ENCODE results near the gene DNAJC5.

DNAJC5 gene

GRCh38 chr20:63886054-63886419, 8.9 kb upstream of the DNAJC5 start:
- no peak for TF ChIP-seq CTCF (IDR thresholded peaks at IDR 0.05; ENCODE audit: control insufficient read depth, insufficient read depth, low read depth, low read length, missing control alignments)
- DNase-seq (ENCODE audit: low read depth): no peak
- H3K4me3 ChIP-seq (ENCODE audit: control insufficient read depth, low read depth, low read length): no peak overlapping the region

GRCh38 chr20:63886921-63887320, 8.0 kb upstream of the DNAJC5 start:
- TF ChIP-seq CTCF (IDR thresholded peaks at IDR 0.05; ENCODE audit: control insufficient read depth, insufficient read depth, low read depth, low read length, missing control alignments): no peak
- no peak for DNase-seq (ENCODE audit: low read depth)
- no peak overlapping the region for H3K4me3 ChIP-seq (ENCODE audit: control insufficient read depth, low read depth, low read length)

- no peak for TF ChIP-seq CTCF (IDR thresholded peaks at IDR 0.05; ENCODE audit: control insufficient read depth, insufficient read depth, low read depth, low read length, missing control alignments)
- DNase-seq (ENCODE audit: low read depth): no peak
Observed at GRCh38 chr20:63889241-63890200, 5.4 kb upstream of the DNAJC5 start.

GRCh38 chr20:63890201-63890576, 4.7 kb upstream of the DNAJC5 start:
- DNase-seq (ENCODE audit: low read depth): no peak
- no peak for TF ChIP-seq CTCF (IDR thresholded peaks at IDR 0.05; ENCODE audit: control insufficient read depth, insufficient read depth, low read depth, low read length, missing control alignments)

More at GRCh38 chr20:63889241-63890200, 5.4 kb upstream of the DNAJC5 start:
- no peak overlapping the region for H3K4me3 ChIP-seq (ENCODE audit: control insufficient read depth, low read depth, low read length)

GRCh38 chr20:63890616-63891015, 4.3 kb upstream of the DNAJC5 start:
- no peak for DNase-seq (ENCODE audit: low read depth)
- no peak overlapping the region for H3K4me3 ChIP-seq (ENCODE audit: control insufficient read depth, low read depth, low read length)
- TF ChIP-seq CTCF (IDR thresholded peaks at IDR 0.05; ENCODE audit: control insufficient read depth, insufficient read depth, low read depth, low read length, missing control alignments): no peak

More at GRCh38 chr20:63890201-63890576, 4.7 kb upstream of the DNAJC5 start:
- H3K4me3 ChIP-seq (ENCODE audit: control insufficient read depth, low read depth, low read length): no peak overlapping the region

- no peak overlapping the region for H3K4me3 ChIP-seq (ENCODE audit: control insufficient read depth, low read depth, low read length)
- TF ChIP-seq CTCF (IDR thresholded peaks at IDR 0.05; ENCODE audit: control insufficient read depth, insufficient read depth, low read depth, low read length, missing control alignments): no peak
- DNase-seq (ENCODE audit: low read depth): no peak
Observed at GRCh38 chr20:63891061-63892002, 3.6 kb upstream of the DNAJC5 start.
